RWPE1 (cell line): Measurements from ENCODE around the gene C10orf143.

Experiments
- CTCF ChIA-PET: fragments of 350-600 bp; sonication (Branson Sonifier 250); formaldehyde crosslinking; extraction: SDS; loops from one replicate; lab custom pipeline; 2021; lab: Yijun Ruan, JAX
- POLR2A ChIA-PET: fragments of 400-600 bp; formaldehyde crosslinking; extraction: SDS; loops from one replicate; lab custom pipeline; 2020; ENCODE audit warnings: antibody characterized with exemption; ENCODE audit not compliant: low non-redundant PET; lab: Yijun Ruan, JAX
- DNase-seq: peaks from one replicate; pipeline ENCODE4 v3.0.0; 2012; ENCODE audit warnings: low spot score
- H3K27ac ChIP-seq: fragments of 450-650 bp; 2 replicates; pipeline ENCODE4 v1.5.1; 2017
- TF ChIP-seq, protein P1 (sequence below): fragments of 450-650 bp; conservative IDR thresholded peaks from 2 replicates; pipeline ENCODE4 v1.5.1; 2017; ENCODE audit warnings: low read depth, mild to moderate bottlenecking

The C10orf143 gene

GRCh38 chr10:130016993-130017630, 93.5 kb downstream of the C10orf143 start:
- ChIA-PET POLR2A (no interaction called here), CTCF (no interaction called here)
- TF ChIP-seq, protein P1, sequence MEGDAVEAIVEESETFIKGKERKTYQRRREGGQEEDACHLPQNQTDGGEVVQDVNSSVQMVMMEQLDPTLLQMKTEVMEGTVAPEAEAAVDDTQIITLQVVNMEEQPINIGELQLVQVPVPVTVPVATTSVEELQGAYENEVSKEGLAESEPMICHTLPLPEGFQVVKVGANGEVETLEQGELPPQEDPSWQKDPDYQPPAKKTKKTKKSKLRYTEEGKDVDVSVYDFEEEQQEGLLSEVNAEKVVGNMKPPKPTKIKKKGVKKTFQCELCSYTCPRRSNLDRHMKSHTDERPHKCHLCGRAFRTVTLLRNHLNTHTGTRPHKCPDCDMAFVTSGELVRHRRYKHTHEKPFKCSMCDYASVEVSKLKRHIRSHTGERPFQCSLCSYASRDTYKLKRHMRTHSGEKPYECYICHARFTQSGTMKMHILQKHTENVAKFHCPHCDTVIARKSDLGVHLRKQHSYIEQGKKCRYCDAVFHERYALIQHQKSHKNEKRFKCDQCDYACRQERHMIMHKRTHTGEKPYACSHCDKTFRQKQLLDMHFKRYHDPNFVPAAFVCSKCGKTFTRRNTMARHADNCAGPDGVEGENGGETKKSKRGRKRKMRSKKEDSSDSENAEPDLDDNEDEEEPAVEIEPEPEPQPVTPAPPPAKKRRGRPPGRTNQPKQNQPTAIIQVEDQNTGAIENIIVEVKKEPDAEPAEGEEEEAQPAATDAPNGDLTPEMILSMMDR = no peak
- H3K27ac ChIP-seq = no peak overlapping the region
- DNase-seq = no peak

- H3K27ac ChIP-seq = no peak overlapping the region
- ChIA-PET POLR2A (no interaction called here), CTCF (interaction anchor here (0.6 kb wide), 1 partner anchor 30 kb away, joined by 3 read pairs; no protein-coding TSS in a partner anchor)
- DNase-seq = no peak
- TF ChIP-seq, protein P1 = no peak
Observed at GRCh38 chr10:130016095-130016494, 94.5 kb downstream of the C10orf143 start.

GRCh38 chr10:130015075-130015695, 95.4 kb downstream of the C10orf143 start:
- POLR2A ChIA-PET = no interaction called here
- TF ChIP-seq, protein P1 = no peak
- no peak for DNase-seq
- CTCF ChIA-PET = interaction anchor here (0.7 kb wide), 1 partner anchor 162 kb away, joined by 3 read pairs; no protein-coding TSS in a partner anchor
- no peak overlapping the region for H3K27ac ChIP-seq

GRCh38 chr10:130014263-130015074, 96.2 kb downstream of the C10orf143 start:
- H3K27ac ChIP-seq = no peak overlapping the region
- CTCF ChIA-PET = interaction anchor here (0.7 kb wide), 1 partner anchor 162 kb away, joined by 3 read pairs; no protein-coding TSS in a partner anchor
- POLR2A ChIA-PET = no interaction called here
- no peak for DNase-seq
- TF ChIP-seq, protein P1 = no peak
